Osteoblast (primary cell): ENCODE measurements around the gene EFHC1. TPM values are rescaled to one million over a fixed set of nuclear protein-coding genes. Genes with fewer than 3 reads are reported as not detected.

Source experiments
- DNase-seq: peaks from one replicate; pipeline ENCODE4 v3.0.0; 2011; ENCODE audit warnings: low spot score, mixed read lengths; ENCODE audit not compliant: insufficient read length; ENCODE audit errors: missing footprints
- H2AFZ ChIP-seq: 2 replicates; pipeline ENCODE4 v1.6.0; 2011; ENCODE audit warnings: mild to moderate bottlenecking, low read length
- H3K27ac ChIP-seq: 2 replicates; pipeline ENCODE4 v1.5.1; 2011; ENCODE audit warnings: mild to moderate bottlenecking, low read depth, low read length, moderate library complexity
- H3K27me3 ChIP-seq: 2 replicates; pipeline ENCODE4 v1.6.0; 2012; ENCODE audit warnings: mild to moderate bottlenecking, control low read depth, inconsistent platforms, low read length, moderate library complexity; ENCODE audit not compliant: insufficient read depth
- H3K36me3 ChIP-seq: 2 replicates; pipeline ENCODE4 v1.5.1; 2011; ENCODE audit warnings: mild to moderate bottlenecking, low read length, control low read depth, moderate library complexity; ENCODE audit not compliant: insufficient read depth
- H3K4me1 ChIP-seq: 2 replicates; pipeline ENCODE4 v1.5.1; 2011; ENCODE audit warnings: mild to moderate bottlenecking, low read length, control low read depth, moderate library complexity; ENCODE audit not compliant: insufficient read depth
- H3K4me2 ChIP-seq: 2 replicates; pipeline ENCODE4 v1.6.0; 2011; ENCODE audit warnings: mild to moderate bottlenecking, low read length; ENCODE audit not compliant: insufficient read depth
- H3K4me3 ChIP-seq: fragments of 200-600 bp; sonication (generic); 3 replicates; pipeline ENCODE4 v1.5.1; 2012; ENCODE audit warnings: mild to moderate bottlenecking, low read length, inconsistent platforms; ENCODE audit not compliant: insufficient read depth
- H3K79me2 ChIP-seq: 2 replicates; pipeline ENCODE4 v1.6.0; 2012; ENCODE audit warnings: mild to moderate bottlenecking, low read length, control low read depth, inconsistent platforms; ENCODE audit not compliant: insufficient read depth
- H3K9me3 ChIP-seq: 2 replicates; pipeline ENCODE4 v1.5.1; 2011; ENCODE audit warnings: low read depth, low read length, control low read depth
- H4K20me1 ChIP-seq: 2 replicates; pipeline ENCODE4 v1.6.0; 2012; ENCODE audit warnings: mild to moderate bottlenecking, low read length, control low read depth; ENCODE audit not compliant: insufficient read depth
- CTCF ChIP-seq: IDR thresholded peaks from 2 replicates; pipeline ENCODE4 v1.5.1; 2011; ENCODE audit warnings: mild to moderate bottlenecking, low read depth, low read length, moderate library complexity; ENCODE audit errors: extremely low read depth
- total RNA-seq: library from RNA; depleted of rRNA; stranded (reverse); fragments of >200 nt; gene quantifications from 2 replicates; pipeline ENCODE4 v1.2.3, GENCODE V29; 2012

EFHC1 gene
- total RNA-seq, 1 donor, result 31.1 TPM

DNA sequence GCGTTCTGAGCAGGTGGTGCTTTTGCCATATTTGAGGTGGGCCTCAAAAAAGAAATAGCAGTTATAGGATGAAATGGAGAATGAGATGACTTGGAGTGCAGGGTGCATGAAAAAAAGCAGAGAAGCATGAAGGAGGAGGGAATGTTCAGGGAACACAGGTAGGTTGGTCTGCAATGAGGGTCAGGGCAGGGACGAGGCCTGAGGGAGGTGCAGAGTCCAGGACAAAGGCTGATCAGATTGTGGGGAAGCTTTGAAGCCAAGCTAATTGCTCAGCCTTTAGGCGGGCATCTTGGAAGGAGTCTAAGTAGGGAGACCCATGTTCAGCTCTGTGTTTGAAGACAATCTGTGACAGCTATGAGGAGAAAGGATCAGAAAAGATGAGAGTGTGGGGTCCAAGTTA is 144.7 kb downstream of the EFHC1 start:
- Histone ChIP-seq H3K4me3 (no peak overlapping the region), H3K27me3 (no peaks in the 10 kb centered on the region), H3K4me1 (peaks cover 76% of the 10 kb centered on the region), H3K4me2 (no peak overlapping the region), H3K9me3 (no peaks in the 10 kb centered on the region), H3K79me2 (peaks cover 99% of the 10 kb centered on the region), H3K36me3 (peaks cover 49% of the 10 kb centered on the region), H2AFZ (no peak overlapping the region), H4K20me1 (peaks cover 33% of the 10 kb centered on the region), H3K27ac (peak overlapping the region; percentile 96)
- no peak for DNase-seq
- no peak for TF ChIP-seq CTCF

DNA sequence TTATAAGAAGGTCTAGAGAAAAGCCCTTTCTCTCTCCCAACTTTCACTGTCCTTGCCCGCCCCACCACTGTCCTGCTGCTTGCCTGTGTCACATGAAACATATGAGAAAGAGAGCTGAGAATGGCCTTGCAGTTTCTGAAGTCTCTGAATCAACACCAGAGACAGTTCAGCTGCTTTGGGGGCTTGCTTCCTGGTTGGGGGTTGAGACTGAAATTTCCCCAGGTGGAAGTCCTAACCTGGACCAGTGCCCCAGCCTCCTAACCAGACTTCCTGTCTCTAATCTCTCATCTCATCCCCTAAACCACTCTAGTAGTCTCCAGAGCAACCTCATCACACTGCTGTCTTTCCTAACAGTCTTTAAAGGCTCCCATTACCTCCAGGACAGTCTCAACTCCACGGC is 146.1 kb downstream of the EFHC1 start:
- Histone ChIP-seq H3K4me3 (peak overlapping the region; percentile 7), H3K27ac (peak overlapping the region; percentile 96), H4K20me1 (peaks cover 31% of the 10 kb centered on the region), H3K4me1 (peaks cover 77% of the 10 kb centered on the region), H3K4me2 (peak overlapping the region; percentile 26), H3K79me2 (peaks cover 99% of the 10 kb centered on the region), H3K27me3 (no peaks in the 10 kb centered on the region), H3K9me3 (no peaks in the 10 kb centered on the region), H2AFZ (no peak overlapping the region), H3K36me3 (peaks cover 54% of the 10 kb centered on the region)
- no peak for TF ChIP-seq CTCF
- no peak for DNase-seq

DNA sequence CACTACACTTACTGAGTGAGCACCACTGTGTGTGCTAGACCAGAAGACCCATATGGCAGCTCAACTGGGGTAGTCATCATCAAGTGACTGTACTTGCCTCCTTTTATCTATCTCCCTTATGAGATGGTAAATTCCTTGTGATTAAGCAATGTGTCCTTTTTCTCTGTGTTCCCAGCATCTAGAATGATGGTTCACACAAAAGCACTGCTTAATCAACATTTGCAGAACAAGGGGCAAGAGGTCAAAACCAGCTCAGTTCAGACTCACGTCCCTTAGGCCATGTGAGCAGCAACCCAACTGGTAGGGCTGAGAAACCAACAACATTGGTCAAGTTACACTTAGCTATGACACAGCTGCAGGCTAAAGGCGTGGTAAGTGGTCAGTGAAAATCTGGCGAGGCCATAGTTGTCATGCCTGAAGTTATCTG is 146.7 kb downstream of the EFHC1 start:
- peaks cover 32% of the 10 kb centered on the region for H4K20me1 ChIP-seq
- no peak overlapping the region for H3K4me3 ChIP-seq

DNA sequence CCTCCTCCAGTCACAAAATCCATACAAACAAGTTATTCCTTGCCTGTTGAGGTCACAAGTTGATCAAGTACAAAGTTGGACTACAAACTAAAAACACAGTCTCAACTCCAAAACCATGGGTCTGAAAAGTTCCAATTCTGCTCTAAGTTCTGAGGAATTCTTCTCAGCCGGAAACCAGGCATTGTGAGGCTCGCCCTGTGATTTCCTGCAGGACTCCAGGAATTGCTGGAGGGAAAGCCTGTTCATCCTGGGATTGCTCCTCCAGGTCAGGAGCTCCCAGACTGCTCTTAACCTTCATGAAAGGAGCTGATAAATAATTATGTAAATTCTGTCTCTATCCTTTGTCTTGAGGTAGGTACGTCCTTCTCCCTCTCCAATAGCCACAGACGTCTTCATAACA is 148.2 kb downstream of the EFHC1 start:
- Histone ChIP-seq H3K4me1 (peaks cover 90% of the 10 kb centered on the region), H2AFZ (no peak overlapping the region), H3K27me3 (no peaks in the 10 kb centered on the region), H3K27ac (peak overlapping the region; percentile 96), H3K4me3 (no peak overlapping the region), H4K20me1 (peaks cover 26% of the 10 kb centered on the region), H3K36me3 (peaks cover 67% of the 10 kb centered on the region), H3K9me3 (no peaks in the 10 kb centered on the region), H3K4me2 (peak overlapping the region; percentile 4), H3K79me2 (peaks cover 100% of the 10 kb centered on the region)
- DNase-seq, result no peak
- TF ChIP-seq CTCF, result no peak

More for the DNA sequence above, 146.7 kb downstream of the EFHC1 start:
- Histone ChIP-seq H3K27ac (peak overlapping the region; percentile 96), H3K4me1 (peaks cover 84% of the 10 kb centered on the region), H3K36me3 (peaks cover 60% of the 10 kb centered on the region), H3K27me3 (no peaks in the 10 kb centered on the region), H3K79me2 (peaks cover 100% of the 10 kb centered on the region), H3K9me3 (no peaks in the 10 kb centered on the region), H3K4me2 (peak overlapping the region; percentile 24), H2AFZ (no peak overlapping the region)
- TF ChIP-seq CTCF, result no peak
- DNase-seq, result peak; percentile 93
